ENCODE data around the gene DNMT1. TPM values are rescaled to one million over a fixed set of nuclear protein-coding genes. Genes with fewer than 3 reads are reported as not detected.

DNMT1 gene
- total RNA-seq, 1 experiment from 2014 or later = 144 TPM

DNA sequence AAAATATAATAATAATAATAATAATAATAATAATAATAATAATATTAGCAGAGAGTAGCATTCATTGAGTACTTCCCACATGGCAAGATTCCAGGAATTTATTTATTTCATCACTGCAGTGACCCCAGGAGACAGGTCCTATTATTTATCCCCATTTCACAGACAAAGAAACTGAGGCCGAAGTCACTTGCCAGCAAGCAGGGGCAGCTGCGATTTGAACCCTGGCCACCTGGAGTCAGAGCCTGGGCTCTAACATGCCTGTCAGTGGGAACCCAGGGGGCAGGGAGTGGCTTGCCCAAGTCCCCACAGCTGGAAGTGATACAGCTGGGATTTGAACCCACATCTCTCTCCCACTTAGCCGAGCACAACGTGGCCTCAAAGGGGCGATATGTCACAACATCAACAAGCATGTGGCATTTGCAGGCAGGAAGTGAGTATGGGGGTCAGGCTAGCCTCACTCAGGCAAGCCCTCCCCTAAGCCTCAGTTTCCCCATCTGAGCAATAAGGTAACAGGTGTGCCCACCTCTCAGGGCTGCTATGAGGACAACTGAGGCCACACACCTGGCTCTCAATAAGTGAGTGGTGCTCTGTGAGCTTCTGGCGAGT, 105.7 kb downstream of the DNMT1 start:
- TF ChIP-seq, protein P1, sequence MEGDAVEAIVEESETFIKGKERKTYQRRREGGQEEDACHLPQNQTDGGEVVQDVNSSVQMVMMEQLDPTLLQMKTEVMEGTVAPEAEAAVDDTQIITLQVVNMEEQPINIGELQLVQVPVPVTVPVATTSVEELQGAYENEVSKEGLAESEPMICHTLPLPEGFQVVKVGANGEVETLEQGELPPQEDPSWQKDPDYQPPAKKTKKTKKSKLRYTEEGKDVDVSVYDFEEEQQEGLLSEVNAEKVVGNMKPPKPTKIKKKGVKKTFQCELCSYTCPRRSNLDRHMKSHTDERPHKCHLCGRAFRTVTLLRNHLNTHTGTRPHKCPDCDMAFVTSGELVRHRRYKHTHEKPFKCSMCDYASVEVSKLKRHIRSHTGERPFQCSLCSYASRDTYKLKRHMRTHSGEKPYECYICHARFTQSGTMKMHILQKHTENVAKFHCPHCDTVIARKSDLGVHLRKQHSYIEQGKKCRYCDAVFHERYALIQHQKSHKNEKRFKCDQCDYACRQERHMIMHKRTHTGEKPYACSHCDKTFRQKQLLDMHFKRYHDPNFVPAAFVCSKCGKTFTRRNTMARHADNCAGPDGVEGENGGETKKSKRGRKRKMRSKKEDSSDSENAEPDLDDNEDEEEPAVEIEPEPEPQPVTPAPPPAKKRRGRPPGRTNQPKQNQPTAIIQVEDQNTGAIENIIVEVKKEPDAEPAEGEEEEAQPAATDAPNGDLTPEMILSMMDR (IDR thresholded peaks at IDR 0.05; ENCODE audit: insufficient read depth in 1 of 2, low read depth in 1 of 2, low read length in 1 of 2, severe bottlenecking in 1 of 2, unreplicated experiment in 1 of 2) = no peak
- Mint-ChIP-seq H3K27ac (ENCODE audit: unreplicated experiment) (no peak overlapping the region), H3K36me3 (ENCODE audit: insufficient read depth, unreplicated experiment) (peaks cover 9% of the 10 kb centered on the region), H3K4me3 (ENCODE audit: unreplicated experiment) (no peak overlapping the region), H3K9me3 (ENCODE audit: unreplicated experiment) (no peaks in the 10 kb centered on the region), H3K27me3 (ENCODE audit: insufficient read depth, unreplicated experiment) (no peaks in the 10 kb centered on the region), H3K4me1 (ENCODE audit: low read depth, unreplicated experiment) (no peaks in the 10 kb centered on the region)
- Histone ChIP-seq H3K4me1 (no peaks in the 10 kb centered on the region), H3K27me3 (replicated peaks; ENCODE audit: control insufficient read depth, insufficient read depth, low read length) (no peaks in the 10 kb centered on the region), H3K36me3 (ENCODE audit: control insufficient read depth, insufficient read depth, low read length) (no peaks in the 10 kb centered on the region), H3K9me3 (no peaks in the 10 kb centered on the region), H3K4me3 (ENCODE audit: low read depth, low read length) (no peak overlapping the region)
- no TSS peak for BruUV-seq (replicated peaks)
- intact Hi-C loops (cut with micrococcal nuclease; ENCODE audit: unreplicated experiment) = no loop called here
- DNase-seq = no peak
- POLR2A ChIA-PET = no interaction called here
- CTCF ChIA-PET = no interaction called here

DNA sequence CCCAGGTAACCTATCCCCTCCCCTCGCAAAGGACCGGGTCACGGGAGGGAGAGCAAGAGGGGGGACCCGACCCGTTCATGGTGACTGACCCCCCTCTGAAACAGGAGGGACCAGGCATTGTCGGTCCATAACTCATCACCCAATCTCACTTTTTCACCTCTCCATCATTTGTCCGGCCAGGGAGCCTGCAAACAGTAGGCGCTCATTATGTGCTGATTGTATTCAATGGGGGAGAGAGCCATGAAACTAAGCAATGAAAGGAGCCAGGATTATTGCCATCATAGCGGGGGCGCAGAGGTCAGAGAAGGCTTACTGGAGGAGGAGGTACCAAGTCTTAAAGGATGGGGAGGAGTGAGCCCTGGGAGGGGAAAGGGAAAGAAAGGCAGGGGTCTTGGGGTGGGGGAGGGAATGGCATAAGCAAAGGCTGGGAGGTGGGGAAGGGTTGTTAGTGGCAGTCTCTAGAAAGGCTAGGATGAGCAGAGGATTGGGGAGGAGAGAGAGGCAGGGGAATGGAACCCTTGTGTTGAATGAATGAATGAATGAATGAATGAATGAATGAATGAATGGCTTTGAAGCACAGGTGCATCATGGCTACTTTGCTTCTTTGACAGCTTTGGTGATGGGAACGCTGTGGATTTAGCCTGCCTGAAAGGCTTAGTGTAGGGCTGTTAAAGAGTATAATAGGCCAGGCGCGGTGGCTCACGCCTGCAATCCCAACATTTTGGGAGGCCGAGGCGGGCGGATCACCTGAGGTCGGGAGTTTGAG, 107.3 kb downstream of the DNMT1 start:
- DNase-seq = no peak
- Mint-ChIP-seq H3K4me3 (ENCODE audit: unreplicated experiment) (peak overlapping the region; percentile 89), H3K36me3 (ENCODE audit: insufficient read depth, unreplicated experiment) (peaks cover 9% of the 10 kb centered on the region), H3K9me3 (ENCODE audit: unreplicated experiment) (no peaks in the 10 kb centered on the region), H3K4me1 (ENCODE audit: low read depth, unreplicated experiment) (no peaks in the 10 kb centered on the region), H3K27ac (ENCODE audit: unreplicated experiment) (no peak overlapping the region), H3K27me3 (ENCODE audit: insufficient read depth, unreplicated experiment) (no peaks in the 10 kb centered on the region)
- ChIA-PET CTCF (no interaction called here), POLR2A (no interaction called here)
- no TSS peak for BruUV-seq (replicated peaks)
- TF ChIP-seq, protein P1 (IDR thresholded peaks at IDR 0.05; ENCODE audit: insufficient read depth in 1 of 2, low read depth in 1 of 2, low read length in 1 of 2, severe bottlenecking in 1 of 2, unreplicated experiment in 1 of 2) = no peak
- Histone ChIP-seq H3K36me3 (ENCODE audit: control insufficient read depth, insufficient read depth, low read length) (no peaks in the 10 kb centered on the region), H3K4me1 (no peaks in the 10 kb centered on the region), H3K27me3 (replicated peaks; ENCODE audit: control insufficient read depth, insufficient read depth, low read length) (no peaks in the 10 kb centered on the region), H3K9me3 (no peaks in the 10 kb centered on the region), H3K4me3 (ENCODE audit: low read depth, low read length) (no peak overlapping the region)
- intact Hi-C loops (cut with micrococcal nuclease; ENCODE audit: unreplicated experiment) = no loop called here

DNA sequence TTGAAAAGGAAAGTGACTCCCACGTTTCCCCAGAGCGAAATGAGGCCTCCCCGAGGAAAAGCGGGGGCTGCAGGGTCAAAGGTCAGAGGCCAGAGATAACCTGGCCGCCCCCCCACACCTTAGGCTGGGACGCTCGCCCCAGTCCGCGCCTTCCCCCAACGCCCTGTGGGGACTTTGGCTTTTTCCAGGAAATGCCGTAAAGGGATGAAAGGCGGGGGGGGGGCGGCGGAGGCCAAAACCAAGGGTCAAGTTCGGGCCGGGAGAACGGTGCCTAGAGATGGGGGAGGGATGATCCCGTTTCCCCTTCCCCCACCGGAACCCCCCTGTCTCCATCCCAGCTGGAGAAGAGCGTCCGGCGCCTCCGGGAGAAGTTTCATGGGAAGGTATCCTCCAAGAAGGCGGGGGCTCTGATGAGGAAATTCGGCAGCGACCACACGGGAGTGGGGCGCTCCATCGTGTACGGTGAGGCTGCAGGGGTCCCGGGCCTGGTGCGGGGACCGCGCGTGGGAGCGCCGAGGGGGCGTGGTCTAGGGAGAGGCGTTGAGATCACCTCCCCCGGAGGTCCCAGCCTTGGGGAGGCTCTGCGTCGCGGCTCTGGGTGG, 108.1 kb downstream of the DNMT1 start:
- no peaks in the 10 kb centered on the region for H3K9me3 ChIP-seq
- TF ChIP-seq, protein P1 (IDR thresholded peaks at IDR 0.05; ENCODE audit: insufficient read depth in 1 of 2, low read depth in 1 of 2, low read length in 1 of 2, severe bottlenecking in 1 of 2, unreplicated experiment in 1 of 2) = no peak
- no peaks in the 10 kb centered on the region for H3K27me3 ChIP-seq (replicated peaks; ENCODE audit: control insufficient read depth, insufficient read depth, low read length)
- intact Hi-C loops (cut with micrococcal nuclease; ENCODE audit: unreplicated experiment) = no loop called here
- POLR2A ChIA-PET = no interaction called here
- no peaks in the 10 kb centered on the region for H3K36me3 ChIP-seq (ENCODE audit: control insufficient read depth, insufficient read depth, low read length)
- peak overlapping the region; percentile 72 for H3K4me3 ChIP-seq (ENCODE audit: low read depth, low read length)
- CTCF ChIA-PET = no interaction called here
- H3K4me1 ChIP-seq = no peaks in the 10 kb centered on the region
- no peak for DNase-seq
- Mint-ChIP-seq H3K9me3 (ENCODE audit: unreplicated experiment) (no peaks in the 10 kb centered on the region), H3K27ac (ENCODE audit: unreplicated experiment) (no peak overlapping the region), H3K4me3 (ENCODE audit: unreplicated experiment) (peak overlapping the region; percentile 89), H3K27me3 (ENCODE audit: insufficient read depth, unreplicated experiment) (no peaks in the 10 kb centered on the region), H3K36me3 (ENCODE audit: insufficient read depth, unreplicated experiment) (peaks cover 3% of the 10 kb centered on the region), H3K4me1 (ENCODE audit: low read depth, unreplicated experiment) (no peaks in the 10 kb centered on the region)
- no TSS peak for BruUV-seq (replicated peaks)

Data from Caco-2 (cell line).